CMK (cell line): ENCODE measurements around the gene GCKR.

Experiments
- DNase-seq: peaks from one replicate; pipeline ENCODE4 v3.0.0-alpha.2; 2010; ENCODE audit warnings: low read depth

GCKR gene, protein sequence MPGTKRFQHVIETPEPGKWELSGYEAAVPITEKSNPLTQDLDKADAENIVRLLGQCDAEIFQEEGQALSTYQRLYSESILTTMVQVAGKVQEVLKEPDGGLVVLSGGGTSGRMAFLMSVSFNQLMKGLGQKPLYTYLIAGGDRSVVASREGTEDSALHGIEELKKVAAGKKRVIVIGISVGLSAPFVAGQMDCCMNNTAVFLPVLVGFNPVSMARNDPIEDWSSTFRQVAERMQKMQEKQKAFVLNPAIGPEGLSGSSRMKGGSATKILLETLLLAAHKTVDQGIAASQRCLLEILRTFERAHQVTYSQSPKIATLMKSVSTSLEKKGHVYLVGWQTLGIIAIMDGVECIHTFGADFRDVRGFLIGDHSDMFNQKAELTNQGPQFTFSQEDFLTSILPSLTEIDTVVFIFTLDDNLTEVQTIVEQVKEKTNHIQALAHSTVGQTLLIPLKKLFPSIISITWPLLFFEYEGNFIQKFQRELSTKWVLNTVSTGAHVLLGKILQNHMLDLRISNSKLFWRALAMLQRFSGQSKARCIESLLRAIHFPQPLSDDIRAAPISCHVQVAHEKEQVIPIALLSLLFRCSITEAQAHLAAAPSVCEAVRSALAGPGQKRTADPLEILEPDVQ

DNA sequence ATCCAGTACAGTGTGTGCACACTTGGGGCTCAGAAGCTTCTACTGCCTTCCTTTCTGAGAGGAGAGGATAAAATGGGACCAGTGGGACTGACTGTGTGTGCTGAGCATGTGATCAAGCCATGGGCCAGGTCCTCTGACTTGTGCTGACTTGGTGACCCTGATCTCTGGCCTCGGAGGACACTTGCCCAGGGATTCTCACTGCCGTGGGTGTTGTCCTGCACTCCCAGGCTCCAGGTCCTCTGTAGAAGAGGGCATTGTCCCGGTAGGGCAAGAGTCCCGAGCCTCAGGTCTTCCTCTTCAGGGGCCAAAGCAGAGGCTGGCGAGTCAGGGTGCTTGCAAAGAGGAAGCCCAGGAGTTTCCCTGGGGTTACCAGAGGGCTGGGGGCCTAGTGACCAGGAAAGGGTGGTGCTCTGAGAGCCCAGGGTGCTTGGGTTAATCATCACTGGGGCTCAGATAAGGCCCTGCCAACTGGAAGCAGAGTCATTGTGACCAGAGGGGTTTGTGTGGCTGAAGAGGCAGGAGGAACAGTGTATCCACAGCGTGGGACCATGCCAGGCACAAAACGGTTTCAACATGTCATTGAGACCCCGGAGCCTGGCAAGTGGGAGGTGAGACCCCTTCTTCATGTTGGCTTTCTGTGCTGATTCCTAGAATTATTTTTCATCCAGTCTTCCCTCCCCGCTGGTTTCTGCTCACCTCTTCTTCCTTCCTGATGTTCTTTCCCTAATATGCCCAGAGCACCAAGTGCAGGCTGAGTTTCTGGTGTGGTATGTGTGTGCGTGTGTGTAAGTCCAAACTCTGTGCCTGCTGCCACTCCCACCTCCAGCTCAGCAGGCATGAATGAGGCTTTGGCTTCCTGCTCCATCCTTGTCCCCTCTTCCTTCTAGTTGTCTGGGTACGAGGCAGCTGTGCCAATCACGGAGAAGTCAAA is at the start of gene GCKR:
Gene GCKR (plus strand): TSS at position 483 of the 931 bp plus-strand sequence. CDS start 66 bp downstream, at position 549.
- DNase-seq = peak; percentile 44

DNA sequence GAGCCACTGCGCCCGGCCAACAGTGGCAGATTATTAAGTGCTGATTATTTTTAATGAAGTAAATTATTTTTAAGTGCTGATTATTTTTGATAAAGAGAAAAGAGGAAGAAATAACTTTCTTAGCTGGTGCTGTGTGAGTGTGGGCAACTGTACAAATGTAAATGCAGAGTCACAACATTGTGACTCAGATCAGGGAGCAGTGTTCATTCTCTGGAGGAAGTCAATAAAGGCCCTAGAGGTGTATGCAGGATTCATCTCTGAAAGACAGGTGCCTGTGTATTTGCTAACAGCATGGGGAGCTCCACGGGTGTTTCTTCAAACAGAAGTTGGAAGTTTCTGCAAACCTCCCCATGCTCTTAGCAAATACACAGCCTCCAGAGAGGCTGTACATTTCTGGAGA is 48.3 kb upstream of the GCKR start:
- no peak for DNase-seq

GRCh38 chr2:27451095-27451494 is 45.5 kb upstream of the GCKR start:
- no peak for DNase-seq

- no peak for DNase-seq
Measured at GRCh38 chr2:27453968-27454367, 42.7 kb upstream of the GCKR start.

DNA sequence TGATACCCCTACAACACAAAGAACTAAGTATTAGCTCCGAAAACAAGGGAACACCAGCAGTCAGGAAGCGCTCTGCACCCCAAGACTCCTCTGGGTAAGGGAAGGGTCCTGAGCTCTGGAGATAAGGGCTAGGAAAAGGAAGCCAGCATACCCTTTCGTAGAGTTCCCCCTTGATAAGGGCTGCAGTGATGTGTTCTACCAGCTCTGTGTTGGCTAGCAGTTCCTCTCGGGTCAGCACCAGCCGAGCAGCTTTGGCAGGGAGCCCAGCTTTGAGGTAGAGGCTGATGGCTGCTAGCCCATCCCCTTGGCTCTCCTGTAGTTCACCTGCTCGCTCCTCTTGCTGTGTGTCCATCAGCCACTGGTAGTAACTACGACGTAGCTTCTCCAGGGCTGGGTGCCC is 35.5 kb upstream of the GCKR start:
- peak; percentile 89 for DNase-seq

DNA sequence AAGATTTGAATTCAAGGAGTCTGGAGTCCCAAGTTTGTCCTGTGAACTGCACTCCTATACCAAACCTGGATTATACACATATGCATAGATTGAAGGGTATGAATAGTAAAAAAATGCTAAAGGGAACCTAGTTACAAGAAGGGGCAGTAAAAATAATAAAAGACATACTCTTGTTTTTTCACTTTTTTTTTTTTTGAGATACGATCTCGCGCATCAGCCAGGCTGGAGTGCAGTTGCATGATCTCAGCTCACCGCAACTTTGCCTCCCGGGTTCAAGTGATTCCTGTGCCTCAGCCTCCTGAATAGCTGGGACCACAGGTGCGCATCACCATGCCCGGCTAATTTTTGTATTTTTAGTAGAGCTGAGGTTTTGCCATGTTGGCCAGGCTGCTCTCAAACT is 32.2 kb upstream of the GCKR start:
- DNase-seq = no peak

DNA sequence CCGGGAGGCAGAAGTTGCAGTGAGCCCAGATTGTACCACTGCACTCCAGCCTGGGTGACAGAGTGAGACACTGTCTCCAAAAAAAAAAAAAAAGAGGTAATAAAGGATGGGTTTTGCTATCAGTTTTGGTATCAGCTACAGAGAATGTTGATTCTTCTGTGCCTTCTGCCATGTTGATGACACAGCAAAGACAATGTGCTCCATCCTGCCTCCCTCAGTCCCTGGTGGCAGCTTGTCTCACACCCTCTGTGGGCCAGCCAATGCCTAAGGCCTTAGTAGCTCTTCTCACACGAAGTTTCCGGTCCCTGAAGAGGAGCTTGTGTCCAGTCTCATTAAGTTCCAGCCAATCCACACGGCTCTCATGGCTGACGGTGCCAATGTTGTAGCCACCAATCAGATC is 24.7 kb upstream of the GCKR start:
- DNase-seq = no peak

- no peak for DNase-seq
Measured at GRCh38 chr2:27485496-27485895, 11.1 kb upstream of the GCKR start.

DNA sequence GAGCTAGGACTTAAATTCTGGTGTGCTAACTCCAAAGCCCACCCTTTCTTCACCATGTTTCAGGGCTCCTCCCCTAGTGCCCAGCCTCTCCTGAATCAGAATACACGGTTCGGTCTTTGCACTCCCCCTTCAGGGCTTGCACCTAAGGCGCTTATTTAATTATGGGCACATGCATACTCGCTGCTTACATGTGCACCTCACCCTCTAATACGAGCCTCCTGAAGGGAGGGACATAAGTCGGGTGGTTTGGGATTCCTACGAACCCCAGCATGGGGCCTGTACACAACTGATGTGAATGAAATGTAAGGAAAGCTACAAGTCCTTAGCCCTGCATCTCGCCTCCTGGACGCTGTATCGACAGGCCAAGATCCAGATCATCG is 7.5 kb upstream of the GCKR start:
- no peak for DNase-seq

- peak; percentile 100 for DNase-seq
Measured at GRCh38 chr2:27489498-27490397, 6.9 kb upstream of the GCKR start, which contains the start of gene IFT172. Gene IFT172 (minus strand): TSS chr2:27489743. CDS start chr2:27489653, 90 bp downstream.

GRCh38 chr2:27492557-27492956 is 4.1 kb upstream of the GCKR start:
- DNase-seq = no peak

- DNase-seq = no peak
Measured at GRCh38 chr2:27493948-27494283, 2.7 kb upstream of the GCKR start.

GRCh38 chr2:27494284-27494943 is 2.2 kb upstream of the GCKR start:
- no peak for DNase-seq

GRCh38 chr2:27494944-27495554 is 1.6 kb upstream of the GCKR start, which contains the start of gene FNDC4:
Gene FNDC4 (minus strand): TSS chr2:27495200. CDS start chr2:27494679, 521 bp downstream.
- no peak for DNase-seq

DNA sequence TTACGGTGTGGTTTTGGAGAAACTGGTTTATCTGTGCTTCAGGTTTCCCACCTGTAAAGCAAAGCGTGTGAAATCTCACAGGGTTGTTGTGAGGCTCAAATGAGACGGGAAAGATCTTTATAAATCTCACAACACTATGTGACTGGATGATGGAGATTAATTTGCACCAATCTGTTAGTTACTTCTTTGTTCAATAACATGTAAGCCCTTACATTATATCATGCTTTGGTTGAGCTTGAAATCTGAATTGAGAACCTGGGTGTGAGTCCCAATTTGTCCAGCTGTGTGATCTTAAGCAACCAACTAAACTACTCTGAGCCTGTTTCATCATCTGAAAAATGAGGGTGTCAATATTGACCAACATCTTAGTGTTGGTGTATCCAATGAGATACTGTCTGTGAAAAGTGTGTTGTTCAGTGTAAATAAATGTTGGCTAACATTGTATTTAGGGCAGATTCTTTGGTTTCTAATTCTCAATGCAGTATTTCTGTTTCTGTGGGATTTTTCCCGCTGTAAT is 741 bp upstream of the GCKR start:
- no peak for DNase-seq

- no peak for DNase-seq
Measured at GRCh38 chr2:27497288-27497627, 619 bp downstream of the GCKR start.

DNA sequence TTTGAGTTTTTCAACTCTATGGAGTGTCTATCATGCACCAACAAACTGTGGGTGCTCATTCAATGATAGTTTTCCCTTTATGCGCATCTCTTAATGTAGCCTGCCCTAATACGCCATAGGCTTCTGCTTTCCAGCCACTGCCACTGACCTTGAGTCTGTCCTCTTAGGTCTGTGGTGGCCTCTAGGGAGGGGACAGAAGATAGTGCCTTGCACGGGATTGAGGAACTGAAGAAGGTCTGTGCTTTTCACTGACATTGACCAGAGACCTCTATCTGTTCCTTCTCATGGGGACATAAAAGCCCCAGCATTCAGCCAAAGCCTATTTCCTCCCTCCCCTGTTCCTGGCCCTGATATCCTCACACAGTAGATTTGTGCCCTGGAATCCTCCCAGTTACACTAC is 2.3 kb downstream of the GCKR start:
- no peak for DNase-seq

DNA sequence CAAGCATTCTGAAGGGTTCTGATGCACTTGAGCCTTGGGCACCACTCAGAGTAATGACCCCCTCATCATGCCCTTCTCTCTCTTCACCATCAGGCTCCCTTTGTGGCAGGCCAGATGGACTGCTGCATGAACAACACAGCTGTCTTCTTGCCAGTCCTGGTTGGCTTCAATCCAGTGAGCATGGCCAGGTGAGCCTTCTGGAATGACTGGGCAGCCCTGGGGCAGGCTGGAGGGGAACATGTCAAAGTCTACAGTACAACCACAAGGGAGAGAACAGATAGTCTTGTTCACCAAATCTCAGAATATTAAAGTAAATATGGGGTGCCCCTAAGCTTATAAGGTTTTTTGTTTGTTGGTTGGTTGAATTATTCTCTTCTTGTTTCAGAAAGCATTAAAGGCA is 4.4 kb downstream of the GCKR start:
- no peak for DNase-seq

DNA sequence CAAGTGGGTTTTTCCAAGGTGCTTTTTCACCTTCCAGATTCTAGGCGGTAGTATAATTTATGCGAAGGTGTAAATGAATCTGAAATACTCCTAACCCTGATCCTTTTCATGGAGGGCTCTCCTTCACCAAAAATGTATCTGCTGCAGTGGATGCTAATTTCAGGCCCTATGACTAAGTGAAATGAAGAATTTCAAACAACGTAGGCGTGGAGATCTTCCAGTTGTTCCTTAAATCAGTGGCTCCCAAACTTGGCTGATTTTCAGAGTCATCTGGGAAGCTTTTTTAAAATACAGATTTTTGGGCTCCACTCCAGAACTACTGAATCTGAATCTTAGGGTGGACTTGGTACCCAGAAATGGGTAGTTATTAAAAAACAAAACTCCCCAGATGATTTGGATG is 5.5 kb downstream of the GCKR start:
- no peak for DNase-seq

DNA sequence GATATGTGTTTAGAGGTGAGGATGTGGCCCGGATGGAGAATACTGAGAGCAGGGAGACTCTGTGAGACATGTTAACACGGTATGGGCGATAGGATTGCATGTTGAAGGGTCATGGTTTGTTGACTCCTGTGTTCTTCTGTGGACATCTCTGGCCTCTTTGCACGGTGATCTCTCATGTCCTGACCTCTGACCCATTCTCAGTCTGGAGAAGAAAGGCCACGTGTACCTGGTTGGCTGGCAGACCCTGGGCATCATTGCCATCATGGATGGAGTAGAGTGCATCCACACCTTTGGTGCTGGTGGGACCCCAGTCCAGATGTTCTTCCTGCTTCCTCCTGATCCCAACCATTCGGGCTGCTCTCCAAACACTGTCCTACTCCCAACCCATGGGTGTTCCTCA is 9.9 kb downstream of the GCKR start:
- DNase-seq = no peak
